Measurements from ENCODE around the gene ZNF594.
A peak's percentile ranks its signal among the peaks of the same experiment; 100 is the strongest.
"Not testable (repeated sequence)": the region's sequence is repeated elsewhere in the genome, so short reads cannot be mapped to it uniquely, and the experiment has no call there.

ZNF594 gene

DNA sequence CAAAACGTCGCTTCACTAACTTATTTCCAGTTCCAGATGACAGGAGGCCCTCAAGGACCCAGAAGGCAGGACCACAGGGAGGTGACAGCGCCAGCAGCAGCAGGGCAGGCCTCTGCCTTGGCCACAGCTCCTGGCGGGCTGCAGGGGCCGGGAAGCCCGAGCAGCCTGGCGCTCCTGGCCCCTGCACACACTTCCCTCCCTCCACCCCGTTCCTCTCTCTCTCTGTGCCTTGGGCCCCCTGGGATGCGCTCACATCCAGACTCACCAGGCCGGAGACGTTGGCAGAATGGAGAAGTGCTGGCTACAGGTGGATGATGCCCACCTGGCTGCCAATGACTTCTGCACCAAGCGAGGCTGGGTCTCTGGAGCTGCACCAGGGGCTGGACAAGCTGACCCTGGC lies 12.7 kb downstream of the ZNF594 start:
- TF ChIP-seq, protein P1, sequence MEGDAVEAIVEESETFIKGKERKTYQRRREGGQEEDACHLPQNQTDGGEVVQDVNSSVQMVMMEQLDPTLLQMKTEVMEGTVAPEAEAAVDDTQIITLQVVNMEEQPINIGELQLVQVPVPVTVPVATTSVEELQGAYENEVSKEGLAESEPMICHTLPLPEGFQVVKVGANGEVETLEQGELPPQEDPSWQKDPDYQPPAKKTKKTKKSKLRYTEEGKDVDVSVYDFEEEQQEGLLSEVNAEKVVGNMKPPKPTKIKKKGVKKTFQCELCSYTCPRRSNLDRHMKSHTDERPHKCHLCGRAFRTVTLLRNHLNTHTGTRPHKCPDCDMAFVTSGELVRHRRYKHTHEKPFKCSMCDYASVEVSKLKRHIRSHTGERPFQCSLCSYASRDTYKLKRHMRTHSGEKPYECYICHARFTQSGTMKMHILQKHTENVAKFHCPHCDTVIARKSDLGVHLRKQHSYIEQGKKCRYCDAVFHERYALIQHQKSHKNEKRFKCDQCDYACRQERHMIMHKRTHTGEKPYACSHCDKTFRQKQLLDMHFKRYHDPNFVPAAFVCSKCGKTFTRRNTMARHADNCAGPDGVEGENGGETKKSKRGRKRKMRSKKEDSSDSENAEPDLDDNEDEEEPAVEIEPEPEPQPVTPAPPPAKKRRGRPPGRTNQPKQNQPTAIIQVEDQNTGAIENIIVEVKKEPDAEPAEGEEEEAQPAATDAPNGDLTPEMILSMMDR (conservative IDR thresholded peaks at IDR 0.05; ENCODE audit: low read length): no peak
- DNase-seq (ENCODE audit: low read depth): no peak
- H3K4me3 ChIP-seq (ENCODE audit: low read length): no peak overlapping the region

DNA sequence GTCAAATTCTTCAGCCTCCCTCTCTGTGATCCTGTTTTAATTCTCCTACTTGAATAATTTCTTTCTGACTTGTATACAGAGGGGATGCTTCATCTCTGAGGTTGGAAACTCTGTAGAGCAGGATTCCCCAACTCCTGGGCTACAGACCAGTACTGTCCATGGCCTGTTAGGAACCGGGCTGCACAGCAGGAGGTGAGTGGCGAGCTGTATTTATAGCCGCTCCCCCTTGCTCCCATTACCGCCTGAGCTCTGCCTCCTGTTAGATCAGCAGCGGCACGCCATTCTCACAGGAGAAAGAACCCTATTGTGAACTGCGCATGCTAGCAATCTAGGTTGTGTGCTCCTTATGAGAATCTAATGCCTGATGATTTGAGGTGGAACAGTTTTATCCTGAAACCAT lies 16.6 kb downstream of the ZNF594 start:
- H3K4me3 ChIP-seq (ENCODE audit: low read length); DNase-seq (ENCODE audit: low read depth): not testable (repeated sequence)

DNA sequence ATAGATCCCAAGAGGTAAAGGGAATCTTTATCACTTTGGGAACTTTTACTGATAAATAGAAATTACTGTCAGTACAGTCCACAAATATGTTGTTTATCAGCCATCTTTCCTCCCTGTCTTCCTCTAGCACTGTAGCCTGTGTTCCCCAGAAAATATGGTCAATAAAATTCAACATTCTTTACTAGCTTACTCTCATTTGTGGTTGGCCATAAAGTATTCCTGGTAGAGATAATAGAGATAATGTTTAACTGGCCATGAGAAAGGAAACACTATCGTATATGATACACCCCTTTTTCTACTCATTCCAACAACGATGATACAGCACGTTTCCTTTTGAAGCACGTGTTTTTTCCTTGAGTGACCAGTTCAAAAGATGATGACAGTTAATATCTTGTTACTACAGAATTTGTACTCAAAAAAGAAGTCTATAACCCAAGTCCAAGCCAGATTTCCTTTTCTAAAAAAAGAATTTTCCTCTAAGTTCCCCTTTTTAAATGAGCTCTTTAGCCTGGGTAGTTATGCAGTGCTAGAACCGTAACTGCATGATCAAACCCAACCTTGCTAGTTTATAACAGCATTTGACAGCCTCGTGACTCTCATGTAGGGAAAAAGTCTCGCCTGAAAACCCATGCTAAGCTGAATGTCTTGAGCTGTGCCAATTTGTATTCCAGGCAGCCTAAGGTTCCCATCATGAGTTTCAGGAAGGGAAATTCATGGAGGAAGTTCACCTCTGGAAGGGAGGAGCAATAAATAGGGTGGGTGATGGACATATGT lies 25.7 kb downstream of the ZNF594 start:
- H3K4me3 ChIP-seq (ENCODE audit: low read length): not testable (repeated sequence)
- peak; percentile 50 for DNase-seq (ENCODE audit: low read depth)

- TF ChIP-seq, protein P1 (conservative IDR thresholded peaks at IDR 0.05; ENCODE audit: low read length): no peak
- H3K4me3 ChIP-seq (ENCODE audit: low read length): no peak overlapping the region
- no peak for DNase-seq (ENCODE audit: low read depth)
Observed at GRCh38 chr17:5164436-5164835, 27.2 kb downstream of the ZNF594 start.

GRCh38 chr17:5161793-5162192 lies 29.9 kb downstream of the ZNF594 start:
- not testable (repeated sequence) for DNase-seq (ENCODE audit: low read depth); H3K4me3 ChIP-seq (ENCODE audit: low read length)

- not testable (repeated sequence) for DNase-seq (ENCODE audit: low read depth); H3K4me3 ChIP-seq (ENCODE audit: low read length)
Observed at GRCh38 chr17:5160702-5161101, 31.0 kb downstream of the ZNF594 start.

- DNase-seq (ENCODE audit: low read depth); H3K4me3 ChIP-seq (ENCODE audit: low read length): not testable (repeated sequence)
Observed at GRCh38 chr17:5146122-5146521, 45.5 kb downstream of the ZNF594 start.

DNA sequence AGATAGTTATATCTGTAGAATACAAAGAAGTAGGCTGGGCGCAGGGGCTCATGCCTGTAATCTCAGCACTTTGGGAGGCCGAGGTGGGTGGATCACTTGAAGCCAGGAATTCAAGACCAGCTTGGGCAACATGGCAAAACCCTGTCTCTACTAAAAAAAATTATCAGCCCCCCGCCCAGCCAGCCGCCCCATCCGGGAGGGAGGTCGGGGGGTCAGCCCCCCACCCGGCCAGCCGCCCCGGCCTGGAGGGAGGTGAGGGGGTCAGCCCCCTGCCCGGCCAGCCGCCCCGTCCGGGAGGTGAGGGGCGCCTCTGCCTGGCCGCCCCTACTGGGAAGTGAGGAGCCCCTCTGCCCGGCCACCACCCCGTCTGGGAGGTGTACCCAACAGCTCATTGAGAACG lies 48.8 kb downstream of the ZNF594 start:
- not testable (repeated sequence) for DNase-seq (ENCODE audit: low read depth)

DNA sequence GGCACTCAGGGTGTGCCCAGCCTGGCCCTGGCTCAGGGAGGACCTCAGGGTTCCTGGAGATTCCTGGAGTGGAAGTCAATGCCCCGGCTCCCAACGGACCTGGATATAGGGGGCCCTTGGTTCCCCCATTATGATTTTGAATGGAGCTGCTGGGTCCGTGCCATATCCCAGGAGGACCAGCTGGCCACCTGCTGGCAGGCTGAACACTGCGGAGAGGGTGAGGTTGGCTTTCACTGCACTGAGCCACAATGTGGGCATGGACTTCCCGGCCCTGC lies 52.3 kb downstream of the ZNF594 start:
- no peak for DNase-seq (ENCODE audit: low read depth)
- H3K4me3 ChIP-seq (ENCODE audit: low read length): no peak overlapping the region
- TF ChIP-seq, protein P1 (conservative IDR thresholded peaks at IDR 0.05; ENCODE audit: low read length): no peak

More for the DNA sequence above, 48.8 kb downstream of the ZNF594 start:
- H3K4me3 ChIP-seq (ENCODE audit: low read length): not testable (repeated sequence)

GRCh38 chr17:5138616-5139457 lies 52.8 kb downstream of the ZNF594 start:
- DNase-seq (ENCODE audit: low read depth): no peak
- no peak overlapping the region for H3K4me3 ChIP-seq (ENCODE audit: low read length)
- TF ChIP-seq, protein P1 (conservative IDR thresholded peaks at IDR 0.05; ENCODE audit: low read length): no peak

DNA sequence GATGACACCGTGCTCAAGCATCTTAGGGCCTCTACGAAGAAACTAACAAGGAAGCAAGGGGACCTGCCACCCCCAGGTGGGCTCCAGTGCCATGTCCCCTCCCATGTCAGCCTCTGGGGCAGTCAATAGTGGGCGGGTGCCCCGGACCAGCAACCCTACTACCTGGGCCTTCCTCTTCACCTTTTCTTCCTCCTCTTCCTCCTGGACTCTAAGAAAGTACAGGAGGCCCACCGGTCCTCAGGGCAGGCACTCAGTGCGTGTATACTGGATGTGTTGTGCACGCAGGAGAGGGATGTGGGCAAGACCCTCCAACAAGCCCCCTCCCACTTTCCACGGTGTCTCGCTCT lies 53.5 kb downstream of the ZNF594 start:
- H3K4me3 ChIP-seq (ENCODE audit: low read length): not testable (repeated sequence)

GRCh38 chr17:5137511-5138197 lies 54.0 kb downstream of the ZNF594 start:
- not testable (repeated sequence) for H3K4me3 ChIP-seq (ENCODE audit: low read length)

More for the DNA sequence above, 53.5 kb downstream of the ZNF594 start:
- not testable (repeated sequence) for DNase-seq (ENCODE audit: low read depth)

DNA sequence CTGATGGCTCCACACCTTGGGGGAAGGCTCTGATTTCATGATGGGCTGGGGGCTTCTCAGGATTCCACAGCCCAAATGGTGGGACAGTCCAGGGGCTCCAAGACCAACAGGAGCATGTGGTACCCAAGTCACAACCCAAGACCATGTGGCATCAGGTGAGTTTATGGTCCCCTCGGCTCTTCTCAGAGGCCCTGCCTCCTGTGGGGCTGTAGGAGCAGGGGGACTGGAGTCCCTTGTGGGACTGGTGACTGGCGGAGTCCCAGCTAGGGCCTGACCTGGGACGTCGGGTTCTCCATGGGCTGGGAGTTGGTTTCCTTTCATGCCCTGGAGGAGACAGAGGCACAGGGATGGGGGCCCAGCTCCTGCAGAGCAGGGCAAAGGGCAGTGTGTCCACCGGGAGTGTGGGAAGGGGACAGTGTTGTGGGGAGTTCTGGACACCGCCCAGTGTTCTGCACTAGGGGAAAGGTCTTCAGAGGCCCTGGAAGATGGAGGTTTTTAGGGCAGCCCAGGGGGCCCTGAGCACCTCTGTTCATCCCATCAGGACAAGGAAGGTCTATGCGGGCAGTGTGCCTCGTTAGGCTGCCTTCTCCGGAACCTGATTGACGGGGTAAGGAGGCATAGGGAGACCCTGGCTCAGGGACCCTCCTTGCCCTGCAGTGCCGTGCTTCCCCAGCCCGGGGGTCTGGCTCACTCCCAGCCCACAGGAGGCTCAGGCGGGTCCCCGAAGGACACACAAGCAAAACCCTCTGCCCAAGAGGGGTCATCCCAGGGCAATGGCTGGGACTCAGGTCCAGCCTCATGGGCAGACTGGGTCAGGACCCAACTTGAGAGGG lies 54.9 kb downstream of the ZNF594 start:
- not testable (repeated sequence) for DNase-seq (ENCODE audit: low read depth); H3K4me3 ChIP-seq (ENCODE audit: low read length)

More at GRCh38 chr17:5137511-5138197, 54.0 kb downstream of the ZNF594 start:
- not testable (repeated sequence) for DNase-seq (ENCODE audit: low read depth)
